CD4-positive, alpha-beta T cell (primary cell): ENCODE measurements around the gene HES4. TPM values are rescaled to one million over a fixed set of nuclear protein-coding genes. Genes with fewer than 3 reads are reported as not detected.

Experiments
- ATAC-seq: fragments of 200-7000 bp; cut with Tn5 transposase; one replicate; pipeline ENCODE4 v1.10.0; 2022; ENCODE audit warnings: mild to moderate bottlenecking; ENCODE audit not compliant: poor library complexity
- CTCF ChIA-PET: fragments of 350-600 bp; sonication (Branson Sonifier 250); formaldehyde crosslinking; loops from one replicate; lab custom pipeline; 2021; ENCODE audit warnings: antibody characterized with exemption, inconsistent platforms; lab: Charles Lee
- POLR2A ChIA-PET: fragments of 350-600 bp; sonication (Branson Sonifier 250); formaldehyde crosslinking; loops from one replicate; lab custom pipeline; 2021; ENCODE audit warnings: antibody characterized with exemption, inconsistent platforms; lab: Charles Lee
- DNase-seq, 14 experiments: peaks; one replicate each; pipeline ENCODE4 v3.0.0-alpha.2; 2013 to 2020; ENCODE audit warnings: mixed read lengths in 2 of 14
- H3K27ac ChIP-seq, 2 donors: one replicate each; pipeline versions ENCODE4 v1.5.1 to v1.7.0; 2013; ENCODE audit warnings: low read length in 2 of 2, low read depth in 1 of 2, mild to moderate bottlenecking in 1 of 2
- H3K27me3 ChIP-seq, 2 experiments: 1 replicate in 1 of 2; 2 replicates in 1 of 2; pipeline versions ENCODE4 v1.6.1 to v1.7.0; 2013; ENCODE audit warnings: low read length in 2 of 2, control low read depth in 1 of 2, mild to moderate bottlenecking in 1 of 2, moderate library complexity in 1 of 2; ENCODE audit not compliant: insufficient read depth in 2 of 2, control insufficient read depth in 1 of 2
- H3K36me3 ChIP-seq: one replicate; pipeline ENCODE4 v1.6.1; 2013; ENCODE audit warnings: low read length, control low read depth; ENCODE audit not compliant: insufficient read depth
- H3K4me1 ChIP-seq: one replicate; pipeline ENCODE4 v1.6.1; 2013; ENCODE audit warnings: low read length, control low read depth; ENCODE audit not compliant: insufficient read depth
- H3K4me3 ChIP-seq: one replicate; pipeline ENCODE4 v1.5.1; 2013; ENCODE audit warnings: mild to moderate bottlenecking, low read length, moderate library complexity
- H3K9me3 ChIP-seq, 2 experiments: 1 replicate in 1 of 2; 2 replicates in 1 of 2; pipeline versions ENCODE4 v1.6.1 to v1.7.0; 2013; ENCODE audit warnings: low read length in 2 of 2, mild to moderate bottlenecking in 2 of 2, control low read depth in 1 of 2, moderate library complexity in 1 of 2; ENCODE audit not compliant: control insufficient read depth in 1 of 2, insufficient read depth in 1 of 2
- H3K27ac Mint-ChIP-seq: one replicate; pipeline ENCODE4 v1.8.0; 2020; ENCODE audit warnings: mixed read lengths
- H3K27me3 Mint-ChIP-seq: one replicate; pipeline ENCODE4 v1.8.0; 2021; ENCODE audit warnings: mixed read lengths
- H3K36me3 Mint-ChIP-seq: one replicate; pipeline ENCODE4 v1.8.0; 2021; ENCODE audit warnings: low read depth, mixed read lengths
- H3K4me1 Mint-ChIP-seq: one replicate; pipeline ENCODE4 v1.8.0; 2021; ENCODE audit warnings: low read depth, mixed read lengths
- H3K4me3 Mint-ChIP-seq: one replicate; pipeline ENCODE4 v1.8.0; 2020; ENCODE audit warnings: mild to moderate bottlenecking, mixed read lengths
- H3K9me3 Mint-ChIP-seq: one replicate; pipeline ENCODE4 v1.8.0; 2020; ENCODE audit warnings: mixed read lengths
- intact Hi-C, 2 experiments: fragments of 100-400 bp; cut with DNase I in 1 of 2; cut with micrococcal nuclease in 1 of 2; formaldehyde crosslinking; loops; one replicate each; pipeline versions ENCODE4 v1.15.1 to v1.9.0; 2023 to 2025; cut with DNase I, micrococcal nuclease
- total RNA-seq, 174 experiments: library from RNA in 2 of 174; stranded (reverse) in 2 of 174; gene quantifications; one replicate each; pipeline ENCODE4 v1.2.3 and lab custom pipeline; 2021 to 2026
- TF ChIP-seq, protein P1 (sequence below): fragments of 200-600 bp; IDR thresholded peaks from one replicate; pipeline ENCODE4 v1.8.0; 2022; ENCODE audit warnings: antibody characterized with exemption, mild to moderate bottlenecking

Gene HES4
- total RNA-seq, 2 experiments from 2014 or later = 29.0 to 30.9 TPM

DNA sequence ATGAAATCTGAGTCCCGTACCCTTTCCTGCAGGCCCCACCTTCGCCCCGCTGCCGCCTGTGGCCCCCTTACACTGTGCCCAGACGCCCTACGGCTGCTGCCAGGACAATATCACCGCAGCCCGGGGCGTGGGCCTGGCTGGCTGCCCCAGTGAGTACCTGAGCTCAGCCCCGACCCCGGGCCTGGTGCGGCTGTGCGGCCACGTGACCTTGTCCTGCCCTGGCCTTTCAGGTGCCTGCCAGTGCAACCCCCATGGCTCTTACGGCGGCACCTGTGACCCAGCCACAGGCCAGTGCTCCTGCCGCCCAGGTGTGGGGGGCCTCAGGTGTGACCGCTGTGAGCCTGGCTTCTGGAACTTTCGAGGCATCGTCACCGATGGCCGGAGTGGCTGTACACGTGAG lies 45.2 kb upstream of the HES4 start:
- no peaks in the 10 kb centered on the region for H3K27me3 Mint-ChIP-seq
- ChIA-PET POLR2A (no interaction called here), CTCF (no interaction called here)
- no peak for DNase-seq
- no peaks in the 10 kb centered on the region for H3K9me3 Mint-ChIP-seq
- H3K4me1 Mint-ChIP-seq = no peaks in the 10 kb centered on the region
- no peaks in the 10 kb centered on the region for H3K36me3 Mint-ChIP-seq
- H3K9me3 ChIP-seq = peaks cover 0 to 40% of the 10 kb centered on the region in 2 experiments
- no peak overlapping the region for H3K27ac ChIP-seq
- no peak overlapping the region for H3K27ac Mint-ChIP-seq
- no peaks in the 10 kb centered on the region for H3K27me3 ChIP-seq
- H3K4me3 Mint-ChIP-seq = no peak overlapping the region
- TF ChIP-seq, protein P1, sequence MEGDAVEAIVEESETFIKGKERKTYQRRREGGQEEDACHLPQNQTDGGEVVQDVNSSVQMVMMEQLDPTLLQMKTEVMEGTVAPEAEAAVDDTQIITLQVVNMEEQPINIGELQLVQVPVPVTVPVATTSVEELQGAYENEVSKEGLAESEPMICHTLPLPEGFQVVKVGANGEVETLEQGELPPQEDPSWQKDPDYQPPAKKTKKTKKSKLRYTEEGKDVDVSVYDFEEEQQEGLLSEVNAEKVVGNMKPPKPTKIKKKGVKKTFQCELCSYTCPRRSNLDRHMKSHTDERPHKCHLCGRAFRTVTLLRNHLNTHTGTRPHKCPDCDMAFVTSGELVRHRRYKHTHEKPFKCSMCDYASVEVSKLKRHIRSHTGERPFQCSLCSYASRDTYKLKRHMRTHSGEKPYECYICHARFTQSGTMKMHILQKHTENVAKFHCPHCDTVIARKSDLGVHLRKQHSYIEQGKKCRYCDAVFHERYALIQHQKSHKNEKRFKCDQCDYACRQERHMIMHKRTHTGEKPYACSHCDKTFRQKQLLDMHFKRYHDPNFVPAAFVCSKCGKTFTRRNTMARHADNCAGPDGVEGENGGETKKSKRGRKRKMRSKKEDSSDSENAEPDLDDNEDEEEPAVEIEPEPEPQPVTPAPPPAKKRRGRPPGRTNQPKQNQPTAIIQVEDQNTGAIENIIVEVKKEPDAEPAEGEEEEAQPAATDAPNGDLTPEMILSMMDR = no peak
- peaks cover 5% of the 10 kb centered on the region for H3K4me1 ChIP-seq
- ATAC-seq = no peak
- H3K36me3 ChIP-seq = no peaks in the 10 kb centered on the region
- no peak overlapping the region for H3K4me3 ChIP-seq
- intact Hi-C loops = no loop called here

DNA sequence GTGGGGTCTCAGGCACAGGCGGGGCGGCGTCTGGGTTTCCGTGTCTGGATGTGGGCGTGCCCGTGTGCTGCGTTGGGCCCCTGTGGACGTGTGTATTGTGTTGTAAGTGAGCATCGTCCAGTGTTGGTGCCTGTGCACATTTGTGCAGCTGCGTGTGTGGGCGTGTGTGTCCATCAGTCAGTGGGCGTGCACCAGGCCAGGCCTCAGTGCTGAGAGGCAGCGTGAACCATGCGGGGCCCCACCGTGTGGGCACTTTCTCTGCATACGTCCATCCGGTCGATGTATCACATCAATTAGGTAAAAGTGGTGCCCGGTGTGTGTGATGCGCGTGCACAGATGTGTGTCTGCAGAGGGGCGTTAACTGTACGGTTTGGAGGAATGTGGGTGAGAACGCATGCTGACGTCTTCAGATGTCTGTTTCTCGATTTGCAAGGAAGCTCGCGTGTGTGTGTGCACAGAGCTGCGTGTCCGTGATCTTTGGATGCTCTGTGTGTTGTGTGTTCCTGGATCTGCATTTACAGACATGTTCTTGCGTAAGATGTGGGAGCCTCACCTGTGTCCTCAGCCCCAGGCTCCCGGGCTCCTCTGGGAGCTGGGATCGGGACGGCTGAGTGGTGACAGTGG lies 44.7 kb upstream of the HES4 start:
- Histone ChIP-seq H3K27me3 (no peaks in the 10 kb centered on the region), H3K4me1 (peaks cover 11% of the 10 kb centered on the region), H3K36me3 (no peaks in the 10 kb centered on the region), H3K4me3 (no peak overlapping the region), H3K9me3 (peaks cover 0 to 40% of the 10 kb centered on the region in 2 experiments), H3K27ac (no peak overlapping the region)
- Mint-ChIP-seq H3K9me3 (no peaks in the 10 kb centered on the region), H3K27ac (no peak overlapping the region), H3K27me3 (peaks cover under 1% of the 10 kb centered on the region), H3K4me1 (peaks cover 4% of the 10 kb centered on the region), H3K36me3 (no peaks in the 10 kb centered on the region), H3K4me3 (no peak overlapping the region)
- intact Hi-C loops = no loop called here
- CTCF ChIA-PET = no interaction called here
- TF ChIP-seq, protein P1 = no peak
- DNase-seq = peak in 1 of 14 experiments; percentile 54
- no peak for ATAC-seq
- POLR2A ChIA-PET = no interaction called here

DNA sequence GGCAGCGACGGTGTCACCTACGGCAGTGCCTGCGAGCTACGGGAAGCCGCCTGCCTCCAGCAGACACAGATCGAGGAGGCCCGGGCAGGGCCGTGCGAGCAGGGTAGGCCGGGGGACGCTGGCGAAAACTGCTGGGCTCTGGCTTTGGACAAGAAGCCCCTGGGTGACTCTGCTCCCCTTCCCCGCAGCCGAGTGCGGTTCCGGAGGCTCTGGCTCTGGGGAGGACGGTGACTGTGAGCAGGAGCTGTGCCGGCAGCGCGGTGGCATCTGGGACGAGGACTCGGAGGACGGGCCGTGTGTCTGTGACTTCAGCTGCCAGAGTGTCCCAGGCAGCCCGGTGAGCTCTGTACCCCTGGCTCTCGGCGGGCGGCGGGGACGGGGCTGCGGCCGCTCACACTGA lies 44.0 kb upstream of the HES4 start:
- intact Hi-C loops = loop anchor here in 1 of 2 experiments (1.0 kb wide), 1 partner anchor 14 kb away; no protein-coding TSS in a partner anchor
- H3K36me3 Mint-ChIP-seq = no peaks in the 10 kb centered on the region
- ChIA-PET POLR2A (no interaction called here), CTCF (no interaction called here)
- no peak overlapping the region for H3K27ac ChIP-seq
- H3K36me3 ChIP-seq = no peaks in the 10 kb centered on the region
- H3K4me3 Mint-ChIP-seq = no peak overlapping the region
- H3K27me3 Mint-ChIP-seq = peaks cover 7% of the 10 kb centered on the region
- no peak overlapping the region for H3K27ac Mint-ChIP-seq
- ATAC-seq = no peak
- TF ChIP-seq, protein P1 = no peak
- peaks cover 0 to 40% of the 10 kb centered on the region in 2 experiments for H3K9me3 ChIP-seq
- peaks cover 10% of the 10 kb centered on the region for H3K4me1 Mint-ChIP-seq
- H3K4me1 ChIP-seq = peaks cover 17% of the 10 kb centered on the region
- no peaks in the 10 kb centered on the region for H3K9me3 Mint-ChIP-seq
- no peak overlapping the region for H3K4me3 ChIP-seq
- no peak for DNase-seq
- peaks cover 0 to 6% of the 10 kb centered on the region in 2 experiments for H3K27me3 ChIP-seq
